Measurements from ENCODE around the gene ITGAX.

ITGAX gene

DNA sequence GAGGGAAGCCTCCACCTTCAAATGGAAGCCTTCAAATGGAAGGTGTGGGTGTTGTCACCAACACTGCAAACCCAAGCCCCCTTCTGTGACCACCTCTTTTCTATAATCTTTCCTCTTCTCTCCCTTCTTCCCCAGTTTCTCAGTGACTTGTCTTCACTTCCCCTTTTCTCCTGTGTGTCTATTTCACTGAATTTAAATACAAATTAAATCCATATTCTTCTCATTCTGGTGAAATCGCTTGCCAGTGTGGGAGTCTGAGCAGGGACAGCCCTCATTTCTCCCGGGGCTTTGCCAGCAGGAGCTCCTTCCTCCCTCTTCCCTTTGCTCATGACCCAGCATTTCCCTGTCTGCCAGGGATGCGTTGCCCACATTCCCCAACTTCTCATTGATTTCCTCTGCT lies 6.4 kb upstream of the ITGAX start:
- DNase-seq (ENCODE audit: low read depth, low spot score) = no peak

DNA sequence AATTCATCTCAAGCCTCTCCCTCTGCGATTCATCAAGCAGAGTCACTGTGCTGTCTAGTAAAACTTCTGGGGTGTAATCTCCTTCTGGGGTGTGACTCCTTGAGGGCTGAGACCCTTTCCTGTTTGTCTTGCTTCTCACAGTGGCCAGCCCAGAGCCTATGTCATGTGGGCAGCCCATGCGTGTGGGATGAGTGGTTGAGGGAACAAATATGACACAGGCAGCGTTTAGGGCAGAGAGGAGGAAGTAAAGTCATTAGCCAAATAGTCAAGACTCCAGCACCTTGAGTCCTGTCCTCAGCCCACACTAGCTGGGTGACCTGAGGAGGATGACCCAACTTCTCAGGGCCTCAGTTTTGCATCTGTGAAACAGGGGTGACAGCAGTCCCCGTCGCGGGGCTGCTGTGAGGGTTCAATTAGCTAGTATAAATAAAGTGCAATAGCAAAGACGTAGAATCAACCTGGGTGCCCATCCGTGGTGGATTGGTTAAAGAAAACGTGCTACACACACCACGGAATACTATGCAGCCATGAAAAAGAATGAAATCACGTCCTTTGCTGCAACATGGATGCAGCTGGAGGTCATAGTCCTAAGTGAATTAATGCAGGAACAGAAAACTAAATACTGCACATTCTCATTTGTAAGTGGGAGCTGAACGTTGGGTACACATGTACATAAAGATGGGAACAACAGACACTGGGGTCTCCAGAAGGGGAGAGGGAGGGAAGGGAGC lies 4.5 kb upstream of the ITGAX start:
- DNase-seq (ENCODE audit: low read depth, low spot score) = no peak

DNA sequence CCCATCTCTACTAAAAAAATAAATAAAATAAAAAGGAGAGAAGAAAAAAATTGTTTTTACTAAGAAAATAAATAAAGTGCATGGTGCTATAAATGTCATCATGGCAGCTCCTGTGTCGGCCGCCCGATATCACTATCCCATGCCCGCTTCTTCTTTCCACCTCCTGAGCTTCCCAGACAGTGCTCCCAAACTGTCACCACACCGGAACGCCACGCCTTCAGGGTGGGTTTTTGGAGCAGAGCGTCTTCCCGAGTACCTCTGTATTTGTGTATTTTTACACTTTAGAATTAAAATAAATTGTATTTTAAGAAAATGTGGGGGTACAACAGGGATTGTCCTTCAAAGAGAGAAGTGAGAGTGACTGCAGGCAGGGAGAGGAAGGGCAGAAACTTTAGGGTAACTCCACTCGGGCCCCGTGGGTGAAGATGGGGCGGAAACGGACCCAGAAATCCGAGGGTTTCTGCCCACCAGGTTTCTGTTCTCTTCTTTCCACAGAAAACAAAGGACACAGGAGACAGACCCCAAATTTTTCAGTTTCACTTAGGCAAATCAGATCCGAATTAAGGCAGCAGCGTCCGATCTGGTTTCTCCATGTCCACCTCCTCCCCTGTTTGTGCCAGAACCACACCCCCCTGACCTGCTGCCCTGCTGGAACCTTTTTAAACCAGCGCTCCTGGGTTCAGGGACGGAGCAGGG lies 3.6 kb upstream of the ITGAX start:
- DNase-seq (ENCODE audit: low read depth, low spot score) = no peak

DNA sequence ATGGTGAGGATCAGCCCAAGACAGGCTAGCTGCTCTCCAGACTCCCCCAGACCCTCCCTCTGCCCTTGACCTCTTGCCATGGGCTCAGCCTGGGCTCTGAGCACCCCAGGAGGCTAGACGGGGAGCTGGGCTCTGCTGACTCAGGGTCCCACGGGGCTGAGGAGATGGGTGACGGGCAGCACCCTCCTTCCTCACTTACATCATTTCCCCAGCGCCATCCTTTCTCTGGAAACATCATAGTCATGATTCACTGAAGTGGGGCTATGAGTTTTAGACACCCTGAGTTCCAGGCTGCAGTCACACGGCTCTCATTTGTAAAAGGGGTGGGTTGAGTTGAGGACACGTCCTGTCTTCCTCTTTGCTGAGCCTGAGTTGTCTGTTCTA lies 3.0 kb upstream of the ITGAX start:
- DNase-seq (ENCODE audit: low read depth, low spot score) = no peak

DNA sequence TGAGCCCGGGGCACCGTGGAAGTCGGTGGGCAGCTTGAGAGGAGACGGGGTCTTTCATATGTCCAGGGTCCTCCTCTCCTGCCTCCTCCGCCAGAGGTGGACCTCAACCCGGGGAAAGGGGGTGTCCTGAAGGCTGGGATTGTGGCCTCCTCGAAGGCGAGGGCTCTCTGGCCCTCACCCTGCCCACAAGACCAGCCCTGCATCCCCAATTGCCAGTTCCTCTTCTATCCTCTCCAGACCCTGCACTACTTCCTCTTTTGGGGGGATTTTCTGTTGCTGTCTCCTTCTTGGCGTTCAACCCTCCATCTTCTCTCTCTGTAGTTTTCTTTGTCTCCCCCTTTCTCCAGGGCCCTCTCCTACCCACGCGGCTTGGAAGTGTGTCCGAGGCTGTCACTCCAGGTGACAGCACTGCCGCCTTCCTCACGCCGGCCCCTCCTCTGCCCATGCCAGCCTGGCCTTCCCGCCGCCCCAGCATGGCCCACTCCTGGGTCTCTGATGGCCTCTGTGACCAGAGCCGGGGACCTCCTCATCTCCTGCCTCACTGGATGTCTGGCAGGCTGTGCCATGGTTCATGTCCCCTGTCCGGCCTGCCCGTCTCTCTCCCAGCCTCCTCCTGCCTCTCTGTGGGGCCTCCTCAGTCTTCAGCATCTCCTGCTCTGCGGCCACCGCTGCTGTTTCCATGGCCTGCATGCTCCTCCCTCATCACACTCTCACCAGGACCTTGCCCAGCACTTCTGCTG lies 2.4 kb upstream of the ITGAX start:
- DNase-seq (ENCODE audit: low read depth, low spot score) = no peak

DNA sequence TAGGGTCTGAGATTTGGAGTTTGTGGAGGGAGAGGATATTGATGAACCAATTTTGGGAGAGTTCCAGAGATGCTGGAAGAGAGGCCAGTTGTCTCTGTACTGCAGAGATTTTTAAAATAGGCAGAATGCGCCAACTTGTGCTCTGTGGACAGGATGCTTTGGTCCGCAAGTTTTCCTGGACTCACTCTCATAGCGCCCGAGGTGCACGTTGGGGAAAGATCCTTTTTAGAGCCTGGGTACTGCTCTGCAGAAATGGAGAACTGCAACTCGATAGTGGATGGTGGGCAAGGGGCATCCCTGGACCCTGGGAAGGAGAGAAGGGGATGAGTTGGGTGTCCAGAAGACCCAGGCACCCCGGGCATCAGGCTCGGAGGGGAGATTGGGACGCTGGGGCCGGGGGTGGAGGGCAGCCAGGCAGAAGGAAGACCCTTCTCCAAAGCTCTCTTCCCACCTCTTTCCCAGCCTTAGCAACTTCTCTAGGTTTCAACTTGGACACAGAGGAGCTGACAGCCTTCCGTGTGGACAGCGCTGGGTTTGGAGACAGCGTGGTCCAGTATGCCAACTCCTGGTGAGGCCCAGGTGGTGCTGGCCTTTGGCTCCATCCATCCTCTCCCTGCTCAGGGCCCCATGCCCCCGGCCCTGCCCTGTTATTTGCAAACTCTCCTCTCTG lies 590 bp downstream of the ITGAX start:
- no peak for DNase-seq (ENCODE audit: low read depth, low spot score)

DNA sequence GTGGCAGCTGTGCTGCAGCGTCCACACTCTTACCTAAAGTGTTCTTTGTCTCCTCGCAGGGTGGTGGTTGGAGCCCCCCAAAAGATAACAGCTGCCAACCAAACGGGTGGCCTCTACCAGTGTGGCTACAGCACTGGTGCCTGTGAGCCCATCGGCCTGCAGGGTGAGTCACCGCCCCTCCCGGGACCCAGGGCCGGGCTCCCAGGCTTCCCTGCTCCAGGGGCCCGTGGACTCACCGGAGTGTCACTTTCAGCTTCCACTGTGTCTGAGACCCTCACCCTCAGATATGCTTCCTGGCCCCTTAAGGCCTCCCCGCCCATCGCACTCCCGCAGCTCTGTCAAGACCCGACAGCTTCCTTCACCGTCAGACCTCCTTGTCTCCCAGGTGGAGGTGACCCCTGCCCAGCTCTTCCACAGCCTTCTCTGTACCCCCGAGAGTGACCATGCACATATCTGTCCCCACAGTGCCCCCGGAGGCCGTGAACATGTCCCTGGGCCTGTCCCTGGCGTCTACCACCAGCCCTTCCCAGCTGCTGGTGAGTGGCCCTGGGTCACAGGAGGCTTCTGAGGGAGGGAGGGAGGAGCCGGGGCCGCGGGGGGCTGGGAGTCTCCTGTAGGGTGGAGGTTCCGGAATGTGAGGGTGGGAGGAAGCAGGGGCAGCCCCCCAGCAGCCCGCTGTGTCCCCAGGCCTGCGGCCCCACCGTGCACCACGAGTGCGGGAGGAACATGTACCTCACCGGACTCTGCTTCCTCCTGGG lies 1.8 kb downstream of the ITGAX start:
- DNase-seq (ENCODE audit: low read depth, low spot score) = no peak

DNA sequence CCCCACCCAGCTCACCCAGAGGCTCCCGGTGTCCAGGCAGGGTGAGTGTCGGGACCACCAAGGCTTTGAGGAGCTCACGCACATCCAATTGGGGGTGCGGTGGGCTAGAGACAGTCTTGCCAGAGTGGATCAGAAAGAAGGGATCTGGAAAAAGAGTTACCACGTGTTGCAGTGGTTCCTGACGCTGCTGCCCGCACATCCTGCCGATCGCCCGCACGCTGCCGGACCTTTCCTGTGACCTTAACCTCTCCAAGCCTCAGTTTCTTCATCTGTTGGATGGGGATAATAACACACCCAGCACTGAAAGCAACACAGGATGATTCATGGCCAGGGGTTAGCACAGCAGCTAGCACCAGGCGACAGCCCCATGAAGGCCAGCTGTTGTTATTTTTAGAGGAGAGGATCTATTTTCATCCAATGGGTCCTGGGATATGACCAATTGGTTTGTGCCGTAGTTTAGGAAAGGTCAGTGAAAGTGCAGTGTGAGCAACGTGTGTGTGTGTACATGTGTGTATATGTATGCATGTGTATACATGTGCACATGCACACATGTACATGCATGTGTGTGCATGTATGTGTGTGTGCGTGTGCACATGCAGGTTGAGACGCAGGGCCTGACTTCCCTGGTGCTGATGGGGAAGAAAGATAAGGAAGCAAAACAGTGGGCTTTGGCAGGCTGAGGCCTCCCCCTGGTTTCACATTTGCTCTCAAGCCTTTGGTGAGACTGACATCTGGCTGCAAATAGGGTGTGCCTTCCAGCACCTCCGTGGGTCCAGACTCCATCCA lies 2.5 kb downstream of the ITGAX start:
- DNase-seq (ENCODE audit: low read depth, low spot score) = no peak

DNA sequence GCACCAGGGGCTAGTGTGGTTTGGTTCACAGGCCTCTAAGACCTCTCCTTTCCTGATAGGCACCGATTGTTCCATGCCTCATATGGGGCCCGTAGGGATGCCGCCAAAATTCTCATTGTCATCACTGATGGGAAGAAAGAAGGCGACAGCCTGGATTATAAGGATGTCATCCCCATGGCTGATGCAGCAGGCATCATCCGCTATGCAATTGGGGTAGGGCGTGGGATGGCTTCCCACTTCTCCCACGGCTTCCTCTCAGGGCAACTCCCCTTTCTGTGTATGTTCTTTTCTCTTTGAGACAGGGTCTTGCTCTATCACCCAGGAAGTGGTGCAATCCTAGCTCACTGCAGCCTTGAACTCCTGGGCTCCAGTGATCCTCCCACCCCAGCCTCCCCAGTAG lies 5.3 kb downstream of the ITGAX start:
- DNase-seq (ENCODE audit: low read depth, low spot score) = no peak

DNA sequence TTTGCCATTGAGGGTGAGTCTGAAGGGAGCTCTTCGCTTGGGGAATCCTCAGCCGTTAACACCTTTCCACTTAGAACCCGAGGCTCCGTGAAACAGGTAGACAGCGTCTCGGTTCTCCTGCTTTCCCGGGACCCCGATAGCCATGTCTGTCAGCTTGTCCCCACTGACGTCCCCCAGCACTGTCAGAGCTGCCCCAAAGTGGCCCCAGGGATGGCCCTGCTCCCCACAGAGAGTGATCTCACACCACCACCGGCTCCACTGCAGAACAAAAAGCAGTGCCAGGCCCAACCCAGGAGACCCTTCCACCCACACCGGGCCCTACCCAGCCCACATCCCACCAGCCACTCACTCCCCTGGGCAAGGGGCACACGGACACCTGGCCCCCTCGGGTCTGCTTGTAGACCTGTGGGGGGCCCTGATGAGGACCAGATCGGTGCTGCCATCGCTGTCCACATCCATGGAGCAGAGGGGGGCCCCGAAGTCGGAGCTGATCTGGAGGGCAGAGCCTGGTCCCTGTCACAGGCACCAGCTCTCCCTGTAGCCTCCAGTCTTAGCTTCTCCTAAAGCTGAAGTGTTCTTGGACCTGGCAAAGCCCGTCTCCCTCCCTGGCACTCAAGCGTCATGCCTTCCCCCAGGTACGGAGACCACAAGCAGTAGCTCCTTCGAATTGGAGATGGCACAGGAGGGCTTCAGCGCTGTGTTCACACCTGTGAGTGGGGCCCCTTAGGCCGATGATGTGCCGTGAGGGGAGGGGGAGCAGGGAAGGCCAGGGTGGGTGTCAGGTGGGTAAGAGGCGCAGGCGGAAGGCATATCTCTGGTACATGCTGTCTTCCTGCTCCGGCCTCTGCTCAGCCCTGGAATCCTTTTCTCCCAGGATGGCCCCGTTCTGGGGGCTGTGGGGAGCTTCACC lies 6.5 kb downstream of the ITGAX start:
- DNase-seq (ENCODE audit: low read depth, low spot score) = no peak

DNA sequence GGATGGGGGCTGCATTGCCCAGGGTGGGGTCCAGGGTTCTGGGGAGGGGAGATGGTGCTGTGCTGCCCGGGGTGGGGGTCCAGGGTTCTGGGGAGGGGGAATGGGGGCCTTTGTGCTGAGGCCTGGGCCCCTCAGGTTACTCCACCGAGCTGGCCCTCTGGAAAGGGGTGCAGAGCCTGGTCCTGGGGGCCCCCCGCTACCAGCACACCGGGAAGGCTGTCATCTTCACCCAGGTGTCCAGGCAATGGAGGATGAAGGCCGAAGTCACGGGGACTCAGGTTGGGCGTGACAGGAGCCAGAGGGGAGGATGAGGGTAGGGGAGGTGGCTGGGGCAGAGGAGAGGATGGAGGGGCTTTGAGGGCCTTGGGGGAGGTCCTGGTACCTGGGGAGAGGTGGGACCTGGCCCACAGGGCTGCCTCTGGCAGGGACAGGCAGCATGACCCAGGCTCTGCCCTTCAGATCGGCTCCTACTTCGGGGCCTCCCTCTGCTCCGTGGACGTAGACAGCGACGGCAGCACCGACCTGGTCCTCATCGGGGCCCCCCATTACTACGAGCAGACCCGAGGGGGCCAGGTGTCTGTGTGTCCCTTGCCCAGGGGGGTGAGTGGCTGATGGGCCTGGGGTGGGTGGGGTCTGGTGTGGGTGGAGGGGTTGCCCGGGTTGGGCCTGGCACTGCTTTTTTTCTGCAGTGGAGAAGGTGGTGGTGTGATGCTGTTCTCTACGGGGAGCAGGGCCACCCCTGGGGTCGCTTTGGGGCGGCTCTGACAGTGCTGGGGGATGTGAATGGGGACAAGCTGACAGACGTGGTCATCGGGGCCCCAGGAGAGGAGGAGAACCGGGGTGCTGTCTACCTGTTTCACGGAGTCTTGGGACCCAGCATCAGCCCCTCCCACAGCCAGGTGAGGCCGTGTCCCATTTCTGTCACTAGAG lies 7.8 kb downstream of the ITGAX start:
- DNase-seq (ENCODE audit: low read depth, low spot score) = no peak

DNA sequence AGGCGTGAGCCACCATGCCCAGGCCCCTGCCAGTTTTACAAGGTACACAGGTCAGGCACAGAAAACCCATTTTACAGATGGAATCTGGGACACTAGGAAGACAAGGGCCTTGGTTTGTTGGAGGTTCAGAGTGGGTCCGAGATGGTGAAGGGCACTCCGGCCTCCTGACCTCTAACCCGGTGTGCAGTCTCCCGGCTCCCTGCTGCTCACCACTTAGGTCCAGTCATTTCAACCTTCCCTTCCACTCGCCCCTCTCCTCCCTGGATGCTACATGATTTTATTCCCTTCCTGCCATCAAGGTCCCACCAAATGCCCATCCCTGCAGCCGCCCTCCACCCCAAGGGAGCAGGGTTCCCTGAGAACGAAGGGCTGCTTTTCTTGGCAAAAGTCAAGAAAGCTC lies 8.7 kb downstream of the ITGAX start:
- no peak for DNase-seq (ENCODE audit: low read depth, low spot score)

DNA sequence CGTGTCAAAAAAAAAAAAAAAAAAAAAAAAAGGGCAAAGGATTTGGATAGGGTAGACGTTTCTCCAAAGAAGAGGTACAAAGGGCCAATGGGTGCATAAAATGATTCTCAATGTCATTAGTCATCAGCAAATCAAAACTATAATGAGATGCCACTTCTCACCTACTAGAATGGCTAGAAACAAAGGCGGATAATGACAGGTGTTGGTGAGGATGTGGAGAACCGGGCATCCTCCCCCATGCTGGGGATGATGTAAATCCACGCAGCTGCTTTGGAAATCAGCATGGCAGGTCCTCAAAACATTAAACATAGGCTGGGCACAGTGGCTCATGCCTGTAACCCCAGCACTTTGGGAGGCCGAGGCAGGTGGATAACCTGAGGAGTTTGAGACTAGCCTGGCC lies 9.4 kb downstream of the ITGAX start:
- DNase-seq (ENCODE audit: low read depth, low spot score) = no peak

DNA sequence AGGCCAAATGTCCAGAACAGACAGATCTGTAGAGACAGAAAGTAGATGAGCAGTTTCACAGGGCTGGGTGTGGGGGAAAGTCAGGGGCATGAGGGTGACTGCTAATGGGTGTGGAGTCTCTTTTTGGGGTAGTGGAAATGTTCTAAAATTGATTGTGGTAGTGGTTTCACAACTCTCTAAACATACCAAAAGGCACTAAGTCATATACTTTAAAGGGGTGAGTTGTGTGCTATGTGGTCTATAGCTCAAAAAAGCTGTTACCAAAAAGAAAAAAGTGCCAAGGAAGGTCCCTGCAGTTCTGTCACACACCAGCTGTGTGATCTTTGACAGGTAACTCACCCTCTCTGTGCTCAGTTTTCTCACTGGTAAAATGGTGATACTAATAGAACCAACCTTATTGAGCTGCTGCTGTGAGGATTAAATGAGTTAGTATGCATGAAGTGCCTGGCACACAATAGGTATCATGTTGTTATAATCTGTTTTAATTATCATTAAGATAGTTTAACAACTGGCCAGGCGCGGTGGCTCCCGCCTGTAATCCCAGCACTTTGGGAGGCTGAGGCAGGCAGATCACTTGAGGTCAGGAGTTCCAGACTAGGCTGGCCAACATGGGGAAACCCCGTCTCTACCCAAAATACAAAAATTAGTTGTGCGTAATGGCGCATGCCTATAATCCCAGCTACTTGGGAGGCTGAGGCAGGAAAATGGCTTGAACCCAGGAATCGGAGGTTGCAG lies 10.3 kb downstream of the ITGAX start:
- no peak for DNase-seq (ENCODE audit: low read depth, low spot score)

DNA sequence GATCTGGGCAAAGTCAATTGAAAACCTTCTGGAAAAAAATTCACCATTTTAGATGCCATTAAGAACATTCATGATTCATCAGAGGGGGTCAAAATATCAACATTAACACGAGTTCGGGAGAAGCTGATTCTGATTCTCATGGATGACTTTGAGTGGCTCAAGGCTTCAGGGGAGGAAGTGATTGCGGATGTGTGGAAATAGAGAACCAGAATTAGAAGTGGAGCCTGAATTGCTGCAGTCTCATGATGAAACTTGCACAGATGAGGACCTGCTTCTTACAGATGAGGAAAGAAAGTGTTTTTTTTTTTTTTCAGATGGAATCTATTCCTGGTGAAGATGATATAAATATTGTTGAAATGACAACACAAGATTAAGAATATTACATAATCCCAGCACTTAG lies 12.9 kb downstream of the ITGAX start:
- DNase-seq (ENCODE audit: low read depth, low spot score) = no peak

DNA sequence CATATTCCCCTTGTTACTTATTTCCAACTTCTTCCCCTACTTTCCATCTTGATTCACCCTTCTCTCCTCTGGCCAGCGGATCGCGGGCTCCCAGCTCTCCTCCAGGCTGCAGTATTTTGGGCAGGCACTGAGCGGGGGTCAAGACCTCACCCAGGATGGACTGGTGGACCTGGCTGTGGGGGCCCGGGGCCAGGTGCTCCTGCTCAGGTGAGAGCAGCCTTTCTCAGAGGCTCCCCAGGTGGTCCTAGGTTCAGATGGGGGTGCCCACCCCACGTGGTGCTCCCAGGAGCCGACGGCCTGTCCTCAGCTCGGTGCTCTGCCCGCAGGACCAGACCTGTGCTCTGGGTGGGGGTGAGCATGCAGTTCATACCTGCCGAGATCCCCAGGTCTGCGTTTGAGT lies 16.0 kb downstream of the ITGAX start:
- no peak for DNase-seq (ENCODE audit: low read depth, low spot score)

DNA sequence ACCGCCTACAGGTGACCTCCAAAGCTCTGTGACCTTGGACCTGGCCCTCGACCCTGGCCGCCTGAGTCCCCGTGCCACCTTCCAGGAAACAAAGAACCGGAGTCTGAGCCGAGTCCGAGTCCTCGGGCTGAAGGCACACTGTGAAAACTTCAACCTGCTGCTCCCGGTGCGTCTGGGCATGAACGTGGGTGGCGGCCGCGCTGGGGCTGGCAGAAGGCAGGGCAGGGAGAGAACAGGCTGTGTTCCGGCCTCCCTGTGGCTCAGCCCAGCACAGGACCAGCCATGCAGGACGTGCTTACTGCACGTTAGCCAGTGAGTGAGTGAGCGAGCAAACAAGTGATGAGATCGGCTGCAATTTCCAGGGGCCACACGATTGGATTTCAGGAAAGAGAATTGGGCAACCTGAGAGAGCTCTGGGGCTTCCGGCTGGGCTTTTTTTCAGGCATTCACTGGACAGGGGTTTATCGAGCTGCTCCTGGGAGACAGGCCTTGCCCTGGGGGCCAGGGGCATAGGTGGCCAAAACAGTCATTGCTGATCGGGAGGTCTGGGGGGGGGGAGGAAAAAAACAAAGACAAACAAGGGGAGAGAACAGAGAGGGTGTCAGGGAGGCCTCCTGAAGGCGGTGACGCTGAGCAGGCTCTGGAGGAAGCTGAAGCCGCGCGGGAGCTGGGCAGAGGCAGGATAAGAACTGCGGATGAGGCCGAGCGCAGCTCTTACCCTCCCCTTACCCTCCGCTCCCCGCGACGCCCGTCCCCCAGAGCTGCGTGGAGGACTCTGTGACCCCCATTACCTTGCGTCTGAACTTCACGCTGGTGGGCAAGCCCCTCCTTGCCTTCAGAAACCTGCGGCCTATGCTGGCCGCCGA lies 16.9 kb downstream of the ITGAX start:
- DNase-seq (ENCODE audit: low read depth, low spot score) = peak; percentile 35

Data from ELF-1 (cell line).